B cell (primary cell): ENCODE results near the gene ADAMTS2.

Experiments
- CTCF ChIP-seq: fragments of 200-600 bp; IDR thresholded peaks from one replicate; pipeline ENCODE4 v1.8.0; 2022; ENCODE audit warnings: antibody characterized with exemption, mild to moderate bottlenecking
- EZH2 ChIP-seq: IDR thresholded peaks from 2 replicates; pipeline ENCODE4 v1.6.1; 2012; ENCODE audit warnings: borderline replicate concordance, low read depth, mild to moderate bottlenecking, moderate library complexity, low read length; ENCODE audit not compliant: insufficient read depth, poor library complexity, severe bottlenecking

- TF ChIP-seq CTCF: no peak
- no peak for TF ChIP-seq EZH2
Measured at GRCh38 chr5:179065703-179066102, 279.6 kb downstream of the ADAMTS2 start.
